ENCODE measurements around the gene TBL1XR1.
A peak's percentile ranks its signal among the peaks of the same experiment; 100 is the strongest.

Gene TBL1XR1

GRCh38 chr3:177144922-177145321 is 52.4 kb downstream of the TBL1XR1 start:
- DNase-seq (ENCODE audit: low read depth in 1 of 2, low spot score in 1 of 2), result no peak

- no peak for DNase-seq (ENCODE audit: low read depth in 1 of 2, low spot score in 1 of 2)
Observed at GRCh38 chr3:177141899-177142646, 55.2 kb downstream of the TBL1XR1 start.

- DNase-seq (ENCODE audit: low read depth in 1 of 2, low spot score in 1 of 2), result no peak
Observed at GRCh38 chr3:177141471-177141870, 55.8 kb downstream of the TBL1XR1 start.

GRCh38 chr3:177139220-177139619 is 58.1 kb downstream of the TBL1XR1 start:
- peak in 1 of 2 donors; percentile 8 for DNase-seq (ENCODE audit: low read depth in 1 of 2, low spot score in 1 of 2)

- no peak for DNase-seq (ENCODE audit: low read depth in 1 of 2, low spot score in 1 of 2)
Observed at GRCh38 chr3:177137774-177138705, 59.2 kb downstream of the TBL1XR1 start.

DNA sequence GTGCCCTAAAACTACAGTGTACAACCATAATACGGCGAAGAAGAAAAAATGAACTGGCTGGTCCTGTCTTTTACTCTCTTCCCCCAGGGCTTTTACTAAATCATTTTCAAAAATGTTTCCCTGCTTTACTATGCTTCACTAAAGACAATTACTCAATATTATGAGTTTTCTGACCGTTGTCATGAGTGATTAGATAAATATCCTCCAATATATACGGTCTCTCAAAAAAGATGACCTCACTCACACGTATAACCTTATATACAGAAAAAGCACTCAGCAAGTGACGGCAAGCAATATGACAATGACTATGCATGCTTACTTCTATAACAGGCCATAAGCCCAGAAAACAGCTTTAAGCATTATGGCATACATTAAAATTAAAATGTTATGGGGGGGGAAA is 60.5 kb downstream of the TBL1XR1 start:
- DNase-seq (ENCODE audit: low read depth in 1 of 2, low spot score in 1 of 2), result no peak

GRCh38 chr3:177135841-177136492 is 61.3 kb downstream of the TBL1XR1 start:
- DNase-seq (ENCODE audit: low read depth in 1 of 2, low spot score in 1 of 2), result no peak

DNA sequence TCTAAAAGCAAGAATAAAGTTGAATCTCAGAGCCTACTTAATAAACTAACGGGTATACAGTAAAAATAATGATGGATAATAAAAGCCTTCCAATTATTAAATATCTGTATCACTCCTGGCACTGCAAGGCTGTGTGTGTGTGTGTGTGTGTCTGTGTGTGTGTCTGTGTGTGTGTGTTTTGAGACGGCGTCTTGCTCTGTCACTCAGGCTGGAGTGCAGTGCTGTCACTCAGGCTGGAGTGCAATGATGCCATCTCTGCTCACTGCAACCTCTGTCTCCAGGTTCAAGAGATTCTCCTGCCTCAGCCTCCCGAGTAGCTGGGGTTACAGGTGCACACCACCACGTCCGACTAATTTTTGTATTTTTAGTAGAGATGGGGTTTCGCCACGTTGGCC is 62.5 kb downstream of the TBL1XR1 start:
- DNase-seq (ENCODE audit: low read depth in 1 of 2, low spot score in 1 of 2), result no peak

- no peak for DNase-seq (ENCODE audit: low read depth in 1 of 2, low spot score in 1 of 2)
Observed at GRCh38 chr3:177133860-177134815, 63.1 kb downstream of the TBL1XR1 start.

- DNase-seq (ENCODE audit: low read depth in 1 of 2, low spot score in 1 of 2), result no peak
Observed at GRCh38 chr3:177131927-177132636, 65.2 kb downstream of the TBL1XR1 start.

- DNase-seq (ENCODE audit: low read depth in 1 of 2, low spot score in 1 of 2), result no peak
Observed at GRCh38 chr3:177127008-177127407, 70.3 kb downstream of the TBL1XR1 start.

DNA sequence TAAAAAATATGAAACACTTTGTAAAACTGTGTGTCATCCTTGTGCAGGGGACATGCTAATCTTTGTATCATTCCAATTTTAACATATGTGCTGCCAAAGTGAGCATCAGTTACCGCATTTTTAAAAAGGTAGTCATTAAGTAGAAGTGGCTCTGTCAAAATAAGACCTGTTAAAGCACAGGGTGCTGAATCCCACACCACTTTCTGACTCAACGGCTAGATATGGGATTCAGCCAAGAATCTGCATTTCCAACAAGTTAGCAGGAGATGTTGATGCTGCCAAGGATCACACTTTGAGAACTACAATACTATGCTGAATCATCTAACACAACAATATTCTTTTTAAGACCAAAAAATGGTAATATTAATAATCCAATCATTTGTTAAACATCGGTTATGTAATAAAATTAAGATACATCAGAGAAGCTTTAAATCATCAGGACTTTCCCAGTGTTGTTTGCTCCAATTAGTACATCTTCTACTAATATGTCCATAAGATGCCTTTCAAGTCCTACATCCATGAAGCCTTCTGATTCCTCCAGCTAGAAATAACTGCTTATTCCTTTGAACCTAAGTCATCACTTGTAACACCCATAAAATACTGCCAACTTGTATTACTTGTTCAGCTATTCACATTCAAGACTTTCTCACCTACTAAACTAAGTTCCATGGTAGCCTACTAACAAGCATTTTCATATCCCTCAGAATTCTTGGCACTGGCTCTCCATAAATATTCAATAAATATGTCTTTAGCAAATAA is 71.1 kb downstream of the TBL1XR1 start:
- DNase-seq (ENCODE audit: low read depth in 1 of 2, low spot score in 1 of 2), result no peak

DNA sequence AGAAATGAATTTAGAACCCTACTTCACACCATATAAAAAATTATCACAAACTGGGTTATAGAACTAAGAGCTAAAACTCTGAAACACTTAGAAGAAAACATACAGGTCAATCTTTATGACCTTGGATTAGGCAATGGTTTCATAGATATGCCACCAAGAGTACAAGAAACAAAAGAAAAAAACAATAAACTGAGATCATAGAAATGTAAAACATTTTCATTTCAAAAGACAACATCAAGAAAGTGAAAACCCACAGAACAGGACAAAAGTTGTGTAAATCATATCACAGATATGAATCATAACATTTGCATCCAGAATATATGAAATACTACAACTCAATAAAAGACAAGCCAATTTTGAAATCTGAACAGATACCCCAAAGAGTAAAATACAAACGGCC is 72.4 kb downstream of the TBL1XR1 start:
- no peak for DNase-seq (ENCODE audit: low read depth in 1 of 2, low spot score in 1 of 2)

GRCh38 chr3:177123822-177124221 is 73.5 kb downstream of the TBL1XR1 start:
- DNase-seq (ENCODE audit: low read depth in 1 of 2, low spot score in 1 of 2), result no peak

- no peak for DNase-seq (ENCODE audit: low read depth in 1 of 2, low spot score in 1 of 2)
Observed at GRCh38 chr3:177122183-177122856, 75.0 kb downstream of the TBL1XR1 start.

DNA sequence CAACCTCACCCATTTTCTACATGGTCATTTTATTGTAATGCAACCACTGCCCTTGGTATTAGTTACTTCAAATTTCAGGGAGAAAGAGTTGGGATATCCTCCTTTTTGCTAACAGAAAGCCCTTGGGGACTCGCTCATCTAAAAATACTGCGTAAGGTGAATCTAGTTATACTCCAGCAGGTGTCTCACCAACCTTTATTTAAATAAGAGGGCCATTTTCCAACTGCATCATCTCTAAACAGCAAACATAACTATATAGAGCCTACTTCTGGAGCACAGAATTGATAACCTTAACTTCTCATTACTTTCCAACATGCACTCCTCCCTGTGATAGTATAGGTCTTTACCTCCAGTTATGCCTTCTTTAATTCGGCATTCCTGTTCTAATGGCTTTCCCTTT is 77.5 kb downstream of the TBL1XR1 start:
- DNase-seq (ENCODE audit: low read depth in 1 of 2, low spot score in 1 of 2), result no peak

DNA sequence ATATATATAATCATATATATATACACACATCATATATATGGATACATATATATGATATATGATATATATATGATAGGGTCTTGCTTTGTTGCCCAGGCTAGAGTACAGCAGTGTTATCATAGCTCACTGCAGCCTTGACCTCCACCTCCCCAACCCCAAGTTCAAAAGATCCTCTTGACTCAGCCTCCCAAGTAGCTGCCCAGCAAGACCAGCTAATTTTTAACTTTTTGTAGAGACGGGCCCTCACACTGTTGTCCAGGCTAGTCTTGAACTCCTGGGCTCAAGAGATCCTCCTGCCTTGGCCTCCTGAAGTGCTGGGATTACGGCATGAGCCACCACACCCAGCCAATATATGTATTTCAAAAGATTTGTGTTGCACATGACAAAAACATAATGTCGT is 83.0 kb downstream of the TBL1XR1 start:
- DNase-seq (ENCODE audit: low read depth in 1 of 2, low spot score in 1 of 2), result no peak

DNA sequence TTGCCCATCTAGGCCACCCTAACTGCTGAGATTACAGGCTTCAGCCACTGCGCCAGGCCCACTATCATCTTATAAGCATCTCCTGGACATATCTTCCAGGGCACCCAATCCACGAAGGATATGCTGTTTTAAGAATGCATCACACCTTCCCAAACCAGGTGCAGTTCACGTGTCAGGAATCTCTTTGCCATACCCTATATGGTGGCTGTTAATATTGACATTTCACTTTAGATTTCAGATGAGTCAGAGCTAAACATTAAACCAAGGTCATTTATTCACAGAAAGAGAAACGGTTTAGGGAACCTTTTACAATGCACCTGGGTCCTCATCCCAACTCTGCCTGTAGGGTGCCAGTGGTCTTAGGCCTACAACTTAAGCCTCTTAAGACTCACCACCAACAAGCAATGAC is 85.7 kb downstream of the TBL1XR1 start:
- no peak for DNase-seq (ENCODE audit: low read depth in 1 of 2, low spot score in 1 of 2)

- no peak for DNase-seq (ENCODE audit: low read depth in 1 of 2, low spot score in 1 of 2)
Observed at GRCh38 chr3:177110895-177111294, 86.4 kb downstream of the TBL1XR1 start.

Data from activated T-helper 1 cell treated with anti-CD3 and anti-CD28 coated beads, Interleukin-2, amount 50 U/mL, for 16 hours (primary cell).